ENCODE results near the gene PARL. TPM values are rescaled to one million over a fixed set of nuclear protein-coding genes. Genes with fewer than 3 reads are reported as not detected.

Gene PARL
- total RNA-seq, 2 experiments from 2014 or later = 77.1 to 84.1 TPM

DNA sequence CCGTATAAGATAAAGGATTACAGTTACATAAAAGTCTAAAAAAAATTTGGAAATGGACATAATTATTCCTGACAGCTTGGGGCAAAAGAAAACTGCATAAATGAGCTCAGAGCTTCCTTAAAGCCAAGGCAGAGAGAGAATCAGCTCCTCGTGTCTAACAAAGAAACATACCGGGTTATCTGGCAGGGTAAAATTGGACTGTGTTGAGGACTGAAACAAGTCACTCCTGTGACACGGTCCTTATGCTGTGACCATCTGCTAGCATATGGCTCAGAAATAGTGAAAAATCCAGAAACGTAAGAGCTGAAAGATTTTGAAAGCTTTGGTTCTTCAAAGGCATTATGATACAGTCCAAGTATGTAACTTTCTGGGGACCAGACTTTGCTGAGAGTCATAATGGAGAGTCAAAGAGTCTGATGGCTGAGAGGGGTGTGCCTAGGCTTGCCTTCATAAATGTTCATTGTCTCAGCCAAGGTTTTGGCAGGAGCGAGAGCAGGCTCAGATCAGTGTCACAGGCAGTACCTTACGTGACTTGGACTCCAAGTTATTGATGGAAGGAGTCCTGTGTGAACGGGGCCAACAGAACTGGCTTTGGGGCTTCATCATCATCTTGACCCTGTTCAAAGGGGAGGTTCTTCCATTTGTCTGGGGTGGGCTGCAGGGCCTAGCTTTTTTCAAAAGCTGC lies 71.8 kb downstream of the PARL start:
- intact Hi-C loops (cut with micrococcal nuclease) = no loop called here
- Mint-ChIP-seq H3K27me3 (no peaks in the 10 kb centered on the region), H3K9me3 (no peaks in the 10 kb centered on the region), H3K36me3 (peaks cover 25% of the 10 kb centered on the region), H3K4me1 (ENCODE audit: low read depth) (peaks cover 11% of the 10 kb centered on the region), H3K4me3 (no peak overlapping the region), H3K27ac (peak overlapping the region; percentile 29)
- no peak for DNase-seq
- ChIA-PET POLR2A (no interaction called here), CTCF (interaction anchor here (0.7 kb wide), 1 partner anchor 452 kb away, joined by 4 read pairs; no protein-coding TSS in a partner anchor)

DNA sequence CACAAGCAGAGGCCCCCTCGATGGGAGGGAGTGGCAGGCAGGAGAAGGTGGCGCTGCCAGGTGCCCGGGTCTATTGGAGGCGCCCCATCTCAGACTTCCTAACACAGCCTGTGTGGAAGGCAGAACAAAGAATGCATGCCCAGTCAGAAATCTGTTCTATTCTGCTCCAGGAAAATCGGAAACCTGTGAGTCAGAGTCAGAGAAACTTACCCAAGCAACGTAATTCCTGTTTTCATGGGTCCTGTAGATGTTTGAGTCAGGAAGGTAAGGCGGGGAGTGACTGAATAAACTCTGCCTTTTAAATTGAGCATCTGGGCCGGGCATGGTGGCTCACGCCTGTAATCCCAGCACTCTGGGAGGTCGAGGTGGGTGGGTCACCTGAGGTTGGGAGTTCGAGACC lies 73.0 kb downstream of the PARL start:
- ChIA-PET POLR2A (no interaction called here), CTCF (no interaction called here)
- no peak overlapping the region for H3K27ac Mint-ChIP-seq
- no peaks in the 10 kb centered on the region for H3K27me3 Mint-ChIP-seq
- H3K36me3 Mint-ChIP-seq = peaks cover 34% of the 10 kb centered on the region
- intact Hi-C loops (cut with micrococcal nuclease) = no loop called here
- no peaks in the 10 kb centered on the region for H3K9me3 Mint-ChIP-seq
- H3K4me3 Mint-ChIP-seq = no peak overlapping the region
- no peak for DNase-seq
- peaks cover 11% of the 10 kb centered on the region for H3K4me1 Mint-ChIP-seq (ENCODE audit: low read depth)

DNA sequence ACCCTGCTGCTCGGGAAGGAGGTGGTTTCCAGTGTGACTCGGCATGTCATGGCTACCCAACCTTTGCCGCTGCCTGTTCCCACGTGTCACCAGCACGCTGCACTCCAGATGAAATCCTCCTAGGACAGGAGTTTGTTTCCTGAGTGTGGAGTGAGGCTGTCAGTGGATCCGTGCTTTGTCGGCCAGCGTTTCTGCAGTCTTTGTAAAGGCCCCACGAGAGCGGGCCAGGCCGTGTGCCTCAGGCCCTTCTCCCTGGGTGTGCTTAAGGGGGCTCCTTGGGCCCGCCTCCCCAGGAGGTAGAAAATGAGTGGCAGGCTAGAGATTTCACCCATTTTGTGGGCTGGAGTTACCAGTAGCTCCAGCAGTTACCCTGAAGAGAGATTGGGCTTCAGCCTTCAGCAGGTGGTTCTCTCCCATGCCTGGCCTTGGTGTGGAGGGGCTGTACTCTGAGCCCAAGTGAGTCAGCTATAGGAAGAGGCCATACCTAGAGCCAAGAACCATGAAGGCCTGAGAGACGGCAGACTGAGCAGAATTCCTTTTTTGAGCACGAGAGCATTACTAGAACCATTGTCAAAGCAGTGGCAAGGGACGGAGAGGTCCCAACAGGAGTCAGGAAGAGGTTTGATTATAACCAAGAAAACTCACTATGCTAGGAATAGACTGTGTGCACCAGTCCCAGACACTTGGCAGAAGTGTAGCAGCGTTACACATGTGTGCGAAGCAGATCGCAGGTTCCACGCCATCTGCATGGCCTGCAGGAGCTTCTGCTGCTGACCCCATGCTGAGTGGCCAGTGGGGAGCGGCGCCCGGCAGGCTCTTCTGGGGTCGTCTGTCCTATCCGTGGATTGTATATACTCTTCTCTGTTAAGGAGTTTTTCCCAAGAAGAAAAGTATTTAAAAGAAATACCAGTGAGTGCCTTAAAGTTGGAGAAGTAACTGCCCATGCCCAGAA lies 73.8 kb downstream of the PARL start:
- no peaks in the 10 kb centered on the region for H3K9me3 Mint-ChIP-seq
- intact Hi-C loops (cut with micrococcal nuclease) = no loop called here
- H3K27me3 Mint-ChIP-seq = no peaks in the 10 kb centered on the region
- CTCF ChIA-PET = no interaction called here
- no peak overlapping the region for H3K4me3 Mint-ChIP-seq
- no peak for DNase-seq
- H3K4me1 Mint-ChIP-seq (ENCODE audit: low read depth) = peaks cover 10% of the 10 kb centered on the region
- H3K36me3 Mint-ChIP-seq = peaks cover 39% of the 10 kb centered on the region
- no peak overlapping the region for H3K27ac Mint-ChIP-seq
- POLR2A ChIA-PET = no interaction called here

DNA sequence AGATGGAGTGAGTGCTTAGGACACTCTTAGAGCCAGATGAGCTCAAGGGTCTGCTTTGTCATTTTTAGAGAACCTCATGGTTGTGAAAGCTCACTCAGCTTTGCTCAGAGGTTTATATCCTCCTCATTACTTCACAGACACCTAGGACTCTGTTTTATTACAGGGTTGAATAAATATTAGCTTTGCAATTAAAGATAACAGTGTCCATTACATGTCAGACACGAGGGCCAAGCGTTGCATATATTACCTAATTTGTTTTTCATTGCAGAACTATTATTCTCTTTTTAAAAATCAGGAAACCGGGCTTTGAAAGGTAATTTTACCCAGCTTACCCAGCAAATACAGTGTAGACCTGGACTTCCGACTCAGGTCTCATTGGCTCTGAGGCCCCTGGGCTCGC lies 75.4 kb downstream of the PARL start:
- ChIA-PET CTCF (interaction anchor here (0.6 kb wide), 1 partner anchor 209 kb away, joined by 4 read pairs; no protein-coding TSS in a partner anchor), POLR2A (no interaction called here)
- Mint-ChIP-seq H3K9me3 (no peaks in the 10 kb centered on the region), H3K36me3 (peaks cover 42% of the 10 kb centered on the region), H3K27ac (peak overlapping the region; percentile 30), H3K27me3 (no peaks in the 10 kb centered on the region), H3K4me3 (no peak overlapping the region), H3K4me1 (ENCODE audit: low read depth) (peaks cover under 1% of the 10 kb centered on the region)
- intact Hi-C loops (cut with micrococcal nuclease) = no loop called here
- DNase-seq = no peak

DNA sequence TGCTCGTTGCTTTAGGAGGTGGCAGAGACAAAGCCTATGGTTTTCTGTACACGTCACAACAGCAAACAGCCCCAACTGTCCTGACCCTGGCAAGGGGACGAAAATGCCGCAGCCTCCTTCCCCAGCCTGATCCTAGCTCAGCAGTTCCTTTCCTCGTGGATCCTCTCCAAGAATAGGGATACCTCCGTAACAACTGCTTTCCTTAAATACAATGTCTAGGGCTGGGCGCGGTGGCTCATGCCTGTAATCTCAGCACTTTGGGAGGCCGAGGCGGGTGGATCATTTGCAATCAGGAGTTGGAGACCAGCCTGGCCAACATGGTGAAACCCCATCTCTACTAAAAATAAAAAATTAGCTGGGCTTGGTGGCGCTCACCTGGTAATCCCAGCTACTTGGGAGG lies 76.3 kb downstream of the PARL start:
- no peak for DNase-seq
- CTCF ChIA-PET = no interaction called here
- Mint-ChIP-seq H3K4me1 (ENCODE audit: low read depth) (no peaks in the 10 kb centered on the region), H3K27me3 (no peaks in the 10 kb centered on the region), H3K27ac (no peak overlapping the region), H3K4me3 (no peak overlapping the region), H3K9me3 (no peaks in the 10 kb centered on the region), H3K36me3 (peaks cover 46% of the 10 kb centered on the region)
- intact Hi-C loops (cut with micrococcal nuclease) = no loop called here
- POLR2A ChIA-PET = no interaction called here

DNA sequence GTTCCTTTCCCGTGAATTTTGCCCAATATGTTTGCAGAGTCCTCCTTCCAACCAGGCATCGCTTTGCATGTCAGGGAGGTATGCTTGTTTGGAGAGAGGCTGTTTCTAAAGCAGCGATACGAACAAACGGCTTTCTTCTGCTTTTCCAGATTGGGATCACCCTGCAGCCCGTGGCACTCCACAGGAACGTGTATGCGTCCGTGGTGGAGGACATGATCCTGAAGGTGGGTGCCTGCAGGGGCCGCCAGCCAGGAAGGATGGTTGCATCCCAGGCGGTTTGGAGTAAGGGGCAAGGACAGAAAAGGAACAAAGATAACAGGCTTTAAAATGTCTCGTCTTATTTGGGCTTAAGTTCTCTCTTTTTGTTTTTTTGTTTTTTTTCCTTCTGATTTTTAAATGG lies 76.8 kb downstream of the PARL start:
- CTCF ChIA-PET = no interaction called here
- intact Hi-C loops (cut with micrococcal nuclease) = no loop called here

DNA sequence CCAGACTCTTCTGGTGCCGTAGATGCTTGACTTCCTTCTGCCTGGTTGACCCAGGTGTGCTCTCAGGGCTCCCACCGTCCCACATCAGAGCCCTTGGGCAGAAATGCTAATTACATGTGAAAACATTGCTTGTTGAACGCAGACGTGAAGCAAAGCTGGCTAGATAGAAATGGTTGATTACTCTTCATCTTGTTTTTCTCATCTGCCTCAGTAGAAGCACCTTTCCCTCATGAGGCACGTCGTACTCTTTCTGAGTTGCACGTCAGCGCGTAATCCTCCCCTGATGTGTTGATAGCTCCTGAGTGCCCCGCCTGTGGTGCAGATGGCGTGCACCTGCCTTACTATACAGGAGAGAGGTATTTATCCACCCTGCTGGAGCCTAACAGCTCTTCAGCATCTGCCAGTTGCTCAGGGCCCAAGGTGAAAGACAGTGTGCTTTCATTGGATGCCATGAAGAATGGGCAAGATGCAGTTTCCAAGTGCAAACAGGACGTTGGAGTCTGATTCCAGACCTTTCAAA lies 77.4 kb downstream of the PARL start:
- Mint-ChIP-seq H3K27me3 (no peaks in the 10 kb centered on the region), H3K27ac (no peak overlapping the region), H3K9me3 (no peaks in the 10 kb centered on the region), H3K4me3 (no peak overlapping the region), H3K36me3 (peaks cover 50% of the 10 kb centered on the region), H3K4me1 (ENCODE audit: low read depth) (no peaks in the 10 kb centered on the region)
- ChIA-PET POLR2A (no interaction called here), CTCF (no interaction called here)
- intact Hi-C loops (cut with micrococcal nuclease) = no loop called here
- DNase-seq = no peak

More for the DNA sequence above, 76.8 kb downstream of the PARL start:
- DNase-seq = no peak
- H3K4me3 Mint-ChIP-seq = no peak overlapping the region
- no peaks in the 10 kb centered on the region for H3K4me1 Mint-ChIP-seq (ENCODE audit: low read depth)
- no peaks in the 10 kb centered on the region for H3K27me3 Mint-ChIP-seq
- peaks cover 49% of the 10 kb centered on the region for H3K36me3 Mint-ChIP-seq
- no peaks in the 10 kb centered on the region for H3K9me3 Mint-ChIP-seq
- POLR2A ChIA-PET = no interaction called here
- H3K27ac Mint-ChIP-seq = no peak overlapping the region

DNA sequence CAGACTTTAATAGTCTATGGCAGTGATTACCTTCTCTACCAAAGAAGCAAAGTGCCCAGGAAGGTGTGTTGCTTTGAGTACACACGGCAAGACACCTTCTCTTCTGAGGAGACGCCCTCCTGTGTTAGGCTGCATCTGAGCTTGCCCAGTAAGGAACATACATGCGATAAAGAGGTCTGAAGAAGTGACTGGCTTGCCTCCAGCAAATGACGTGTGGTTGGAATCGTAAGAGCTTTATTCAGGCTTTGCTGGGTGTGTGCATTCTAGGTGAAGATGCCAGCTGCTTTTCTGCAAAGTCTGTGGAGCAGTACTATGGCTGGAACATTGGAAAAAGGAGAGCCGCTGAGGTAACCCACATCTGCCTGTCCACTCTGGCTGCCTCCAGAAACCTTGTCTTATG lies 81.7 kb downstream of the PARL start:
- Mint-ChIP-seq H3K27ac (no peak overlapping the region), H3K4me1 (ENCODE audit: low read depth) (no peaks in the 10 kb centered on the region), H3K4me3 (no peak overlapping the region), H3K36me3 (peaks cover 48% of the 10 kb centered on the region), H3K27me3 (no peaks in the 10 kb centered on the region), H3K9me3 (no peaks in the 10 kb centered on the region)
- intact Hi-C loops (cut with micrococcal nuclease) = no loop called here
- no peak for DNase-seq
- CTCF ChIA-PET = no interaction called here
- POLR2A ChIA-PET = no interaction called here

DNA sequence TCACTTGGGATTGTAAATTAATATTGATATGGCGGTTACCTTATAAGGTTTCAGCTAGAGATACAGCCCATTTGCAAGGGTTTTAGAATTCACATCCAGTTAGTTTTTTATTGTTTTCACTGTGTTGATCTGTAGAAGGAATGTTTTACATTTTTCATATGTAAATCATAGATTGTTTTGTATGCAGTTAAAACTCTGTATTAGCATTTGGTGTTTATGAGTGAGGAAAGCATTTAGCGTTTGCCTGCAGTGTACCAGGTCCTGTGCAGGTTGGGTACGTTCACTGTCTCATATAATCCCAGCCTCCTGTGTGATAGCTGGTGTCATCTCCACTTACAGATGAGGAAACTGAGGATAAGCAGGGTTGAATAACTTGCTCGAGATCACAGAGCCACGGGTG lies 83.1 kb downstream of the PARL start:
- no peak for DNase-seq
- H3K36me3 Mint-ChIP-seq = peaks cover 44% of the 10 kb centered on the region
- H3K4me3 Mint-ChIP-seq = no peak overlapping the region
- no peak overlapping the region for H3K27ac Mint-ChIP-seq
- H3K27me3 Mint-ChIP-seq = no peaks in the 10 kb centered on the region
- no peaks in the 10 kb centered on the region for H3K9me3 Mint-ChIP-seq
- ChIA-PET POLR2A (interaction anchor here (1.0 kb wide), 1 partner anchor 50 kb away, joined by 3 read pairs; no protein-coding TSS in a partner anchor), CTCF (no interaction called here)
- intact Hi-C loops (cut with micrococcal nuclease) = no loop called here
- no peaks in the 10 kb centered on the region for H3K4me1 Mint-ChIP-seq (ENCODE audit: low read depth)

DNA sequence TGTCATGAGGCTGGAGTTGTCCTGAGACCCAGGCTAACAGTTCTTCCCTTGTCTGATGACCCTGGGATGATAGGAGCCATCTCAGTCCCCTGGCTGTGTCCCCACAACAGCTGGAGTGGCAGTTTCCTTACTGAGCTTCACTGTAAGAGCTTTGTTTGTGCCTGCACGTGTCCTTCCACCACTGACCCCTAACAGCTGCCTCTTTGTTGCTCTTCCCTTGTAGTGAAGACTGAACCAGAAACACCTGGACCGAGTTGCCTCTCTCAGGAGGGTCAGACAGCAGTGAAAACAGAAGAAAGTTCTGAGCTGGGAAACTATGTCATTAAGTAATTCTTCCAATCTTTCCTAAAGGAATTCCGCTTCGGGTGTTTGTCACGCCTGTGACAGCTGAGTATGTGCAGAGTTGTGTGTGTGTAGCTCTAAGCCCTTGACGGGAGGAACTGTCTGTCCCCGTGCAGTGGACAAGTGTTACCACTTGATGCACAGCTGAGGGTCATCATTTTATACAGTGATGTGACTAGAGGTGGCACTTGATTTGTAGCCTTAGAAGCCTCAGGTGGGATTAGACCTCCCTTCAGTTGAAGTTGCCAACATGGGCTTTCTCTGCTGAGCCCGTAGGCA lies 84.3 kb downstream of the PARL start:
- intact Hi-C loops (cut with micrococcal nuclease) = no loop called here
- CTCF ChIA-PET = interaction anchor here (1.6 kb wide), 1 partner anchor 33 kb away, joined by 3 read pairs; no protein-coding TSS in a partner anchor

DNA sequence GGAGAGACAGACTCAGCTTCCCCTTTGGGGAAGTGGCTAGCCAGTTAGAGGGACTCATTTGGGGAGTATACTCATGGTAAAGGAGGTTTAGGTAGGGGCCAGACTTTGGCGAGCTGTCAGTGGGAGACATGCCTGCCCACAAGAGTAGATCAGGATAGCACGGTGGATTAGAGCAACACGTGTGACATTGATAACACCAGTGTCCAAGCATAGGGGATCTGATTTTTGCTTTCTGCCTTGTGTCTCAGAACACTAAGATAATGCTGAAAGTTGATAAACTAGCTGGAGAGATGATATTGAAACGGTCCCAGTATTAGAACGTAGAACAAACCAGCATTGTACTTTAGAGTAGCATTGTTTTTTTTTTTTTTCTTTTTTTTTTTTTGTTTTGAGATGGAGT lies 85.2 kb downstream of the PARL start:
- POLR2A ChIA-PET = no interaction called here

More for the DNA sequence above, 84.3 kb downstream of the PARL start:
- POLR2A ChIA-PET = no interaction called here
- no peak for DNase-seq
- Mint-ChIP-seq H3K4me3 (no peak overlapping the region), H3K36me3 (peaks cover 42% of the 10 kb centered on the region), H3K4me1 (ENCODE audit: low read depth) (no peaks in the 10 kb centered on the region), H3K27me3 (no peaks in the 10 kb centered on the region), H3K27ac (no peak overlapping the region), H3K9me3 (no peaks in the 10 kb centered on the region)

DNA sequence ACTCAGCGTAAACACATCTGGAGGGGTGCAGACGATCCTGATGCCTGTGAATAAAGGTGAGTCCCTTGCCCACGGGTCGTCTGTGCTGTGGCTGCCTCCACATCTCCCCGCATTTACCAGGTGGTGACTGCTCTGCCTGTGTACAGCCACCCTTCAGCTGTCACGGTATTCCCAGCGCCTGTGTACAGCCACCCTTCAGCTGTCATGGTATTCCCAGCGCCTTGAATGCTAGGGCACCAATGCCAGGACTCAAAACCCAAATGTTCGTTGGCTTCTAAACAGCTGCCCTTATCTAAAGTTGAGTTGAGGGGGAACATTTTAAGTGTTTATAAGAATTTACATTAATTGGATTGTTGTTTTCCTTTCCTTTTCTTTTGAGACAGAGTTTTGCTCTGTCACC lies 86.7 kb downstream of the PARL start:
- no peaks in the 10 kb centered on the region for H3K9me3 Mint-ChIP-seq
- H3K36me3 Mint-ChIP-seq = peaks cover 42% of the 10 kb centered on the region
- no peak overlapping the region for H3K4me3 Mint-ChIP-seq
- DNase-seq = no peak
- ChIA-PET POLR2A (no interaction called here), CTCF (no interaction called here)
- no peak overlapping the region for H3K27ac Mint-ChIP-seq
- no peaks in the 10 kb centered on the region for H3K27me3 Mint-ChIP-seq
- H3K4me1 Mint-ChIP-seq (ENCODE audit: low read depth) = no peaks in the 10 kb centered on the region
- intact Hi-C loops (cut with micrococcal nuclease) = no loop called here

More for the DNA sequence above, 85.2 kb downstream of the PARL start:
- Mint-ChIP-seq H3K4me3 (no peak overlapping the region), H3K27me3 (no peaks in the 10 kb centered on the region), H3K36me3 (peaks cover 42% of the 10 kb centered on the region), H3K4me1 (ENCODE audit: low read depth) (no peaks in the 10 kb centered on the region), H3K27ac (no peak overlapping the region), H3K9me3 (no peaks in the 10 kb centered on the region)
- intact Hi-C loops (cut with micrococcal nuclease) = no loop called here
- CTCF ChIA-PET = interaction anchor here (0.6 to 1.6 kb wide), 3 partner anchors 14 to 96 kb away, joined by 3 read pairs; no protein-coding TSS in a partner anchor
- DNase-seq = no peak
